ENCODE data around the gene IGF2R.

Gene IGF2R

GRCh38 chr6:159973406-159973805 lies 4.5 kb downstream of the IGF2R start:
- no peaks in the 10 kb centered on the region for H3K27me3 ChIP-seq (ENCODE audit: insufficient read depth, low read length)
- no peaks in the 10 kb centered on the region for H3K36me3 ChIP-seq (ENCODE audit: insufficient read depth, low read length)
- H3K4me1 ChIP-seq (ENCODE audit: insufficient read depth, low read length): peaks cover 53% of the 10 kb centered on the region
- H2AFZ ChIP-seq (ENCODE audit: low read depth, low read length): no peak overlapping the region
- no peak overlapping the region for H3K4me3 ChIP-seq (ENCODE audit: low read length)
- H3K9me3 ChIP-seq (ENCODE audit: low read length): no peaks in the 10 kb centered on the region

- no peaks in the 10 kb centered on the region for H3K27me3 ChIP-seq (ENCODE audit: insufficient read depth, low read length)
- peaks cover 59% of the 10 kb centered on the region for H3K4me1 ChIP-seq (ENCODE audit: insufficient read depth, low read length)
Measured at GRCh38 chr6:159973951-159974350, 5.1 kb downstream of the IGF2R start.

GRCh38 chr6:159974932-159975331 lies 6.0 kb downstream of the IGF2R start:
- Histone ChIP-seq H2AFZ (ENCODE audit: low read depth, low read length) (no peak overlapping the region), H3K4me3 (ENCODE audit: low read length) (no peak overlapping the region), H3K4me1 (ENCODE audit: insufficient read depth, low read length) (peaks cover 67% of the 10 kb centered on the region), H3K27me3 (ENCODE audit: insufficient read depth, low read length) (no peaks in the 10 kb centered on the region), H3K9me3 (ENCODE audit: low read length) (no peaks in the 10 kb centered on the region), H3K36me3 (ENCODE audit: insufficient read depth, low read length) (no peaks in the 10 kb centered on the region)

More at GRCh38 chr6:159973951-159974350, 5.1 kb downstream of the IGF2R start:
- Histone ChIP-seq H3K9me3 (ENCODE audit: low read length) (no peaks in the 10 kb centered on the region), H2AFZ (ENCODE audit: low read depth, low read length) (no peak overlapping the region), H3K36me3 (ENCODE audit: insufficient read depth, low read length) (no peaks in the 10 kb centered on the region), H3K4me3 (ENCODE audit: low read length) (no peak overlapping the region)

GRCh38 chr6:159976686-159977254 lies 7.9 kb downstream of the IGF2R start:
- H2AFZ ChIP-seq (ENCODE audit: low read depth, low read length): no peak overlapping the region
- no peaks in the 10 kb centered on the region for H3K36me3 ChIP-seq (ENCODE audit: insufficient read depth, low read length)
- H3K9me3 ChIP-seq (ENCODE audit: low read length): no peaks in the 10 kb centered on the region
- no peak overlapping the region for H3K4me3 ChIP-seq (ENCODE audit: low read length)
- H3K4me1 ChIP-seq (ENCODE audit: insufficient read depth, low read length): peaks cover 62% of the 10 kb centered on the region
- no peaks in the 10 kb centered on the region for H3K27me3 ChIP-seq (ENCODE audit: insufficient read depth, low read length)

- no peak overlapping the region for H2AFZ ChIP-seq (ENCODE audit: low read depth, low read length)
- H3K4me3 ChIP-seq (ENCODE audit: low read length): no peak overlapping the region
- no peaks in the 10 kb centered on the region for H3K9me3 ChIP-seq (ENCODE audit: low read length)
- H3K36me3 ChIP-seq (ENCODE audit: insufficient read depth, low read length): no peaks in the 10 kb centered on the region
- H3K4me1 ChIP-seq (ENCODE audit: insufficient read depth, low read length): peaks cover 61% of the 10 kb centered on the region
- no peaks in the 10 kb centered on the region for H3K27me3 ChIP-seq (ENCODE audit: insufficient read depth, low read length)
Measured at GRCh38 chr6:159977255-159977903, 8.5 kb downstream of the IGF2R start.

GRCh38 chr6:159977904-159978268 lies 9.0 kb downstream of the IGF2R start:
- Histone ChIP-seq H3K36me3 (ENCODE audit: insufficient read depth, low read length) (no peaks in the 10 kb centered on the region), H2AFZ (ENCODE audit: low read depth, low read length) (no peak overlapping the region), H3K27me3 (ENCODE audit: insufficient read depth, low read length) (no peaks in the 10 kb centered on the region), H3K4me1 (ENCODE audit: insufficient read depth, low read length) (peaks cover 57% of the 10 kb centered on the region), H3K9me3 (ENCODE audit: low read length) (no peaks in the 10 kb centered on the region), H3K4me3 (ENCODE audit: low read length) (no peak overlapping the region)

- Histone ChIP-seq H3K36me3 (ENCODE audit: insufficient read depth, low read length) (no peaks in the 10 kb centered on the region), H3K9me3 (ENCODE audit: low read length) (no peaks in the 10 kb centered on the region), H2AFZ (ENCODE audit: low read depth, low read length) (no peak overlapping the region), H3K4me3 (ENCODE audit: low read length) (no peak overlapping the region), H3K27me3 (ENCODE audit: insufficient read depth, low read length) (no peaks in the 10 kb centered on the region), H3K4me1 (ENCODE audit: insufficient read depth, low read length) (peaks cover 57% of the 10 kb centered on the region)
Measured at GRCh38 chr6:159978291-159979135, 9.6 kb downstream of the IGF2R start.

- no peaks in the 10 kb centered on the region for H3K9me3 ChIP-seq (ENCODE audit: low read length)
- H3K27me3 ChIP-seq (ENCODE audit: insufficient read depth, low read length): no peaks in the 10 kb centered on the region
- no peak overlapping the region for H3K4me3 ChIP-seq (ENCODE audit: low read length)
- H2AFZ ChIP-seq (ENCODE audit: low read depth, low read length): no peak overlapping the region
- no peaks in the 10 kb centered on the region for H3K36me3 ChIP-seq (ENCODE audit: insufficient read depth, low read length)
- peaks cover 59% of the 10 kb centered on the region for H3K4me1 ChIP-seq (ENCODE audit: insufficient read depth, low read length)
Measured at GRCh38 chr6:159979136-159979874, 10.4 kb downstream of the IGF2R start.

- no peak overlapping the region for H3K4me3 ChIP-seq (ENCODE audit: low read length)
- H3K9me3 ChIP-seq (ENCODE audit: low read length): no peaks in the 10 kb centered on the region
- peaks cover 63% of the 10 kb centered on the region for H3K4me1 ChIP-seq (ENCODE audit: insufficient read depth, low read length)
- H3K27me3 ChIP-seq (ENCODE audit: insufficient read depth, low read length): no peaks in the 10 kb centered on the region
- H2AFZ ChIP-seq (ENCODE audit: low read depth, low read length): no peak overlapping the region
- H3K36me3 ChIP-seq (ENCODE audit: insufficient read depth, low read length): no peaks in the 10 kb centered on the region
Measured at GRCh38 chr6:159980474-159980873, 11.6 kb downstream of the IGF2R start.

GRCh38 chr6:159981071-159981402 lies 12.2 kb downstream of the IGF2R start:
- Histone ChIP-seq H3K9me3 (ENCODE audit: low read length) (no peaks in the 10 kb centered on the region), H3K4me3 (ENCODE audit: low read length) (no peak overlapping the region), H2AFZ (ENCODE audit: low read depth, low read length) (no peak overlapping the region), H3K27me3 (ENCODE audit: insufficient read depth, low read length) (no peaks in the 10 kb centered on the region), H3K4me1 (ENCODE audit: insufficient read depth, low read length) (peaks cover 63% of the 10 kb centered on the region), H3K36me3 (ENCODE audit: insufficient read depth, low read length) (no peaks in the 10 kb centered on the region)

GRCh38 chr6:159981403-159982245 lies 12.7 kb downstream of the IGF2R start:
- Histone ChIP-seq H3K4me1 (ENCODE audit: insufficient read depth, low read length) (peaks cover 63% of the 10 kb centered on the region), H3K9me3 (ENCODE audit: low read length) (no peaks in the 10 kb centered on the region), H2AFZ (ENCODE audit: low read depth, low read length) (no peak overlapping the region), H3K36me3 (ENCODE audit: insufficient read depth, low read length) (no peaks in the 10 kb centered on the region), H3K27me3 (ENCODE audit: insufficient read depth, low read length) (no peaks in the 10 kb centered on the region), H3K4me3 (ENCODE audit: low read length) (no peak overlapping the region)

GRCh38 chr6:159982731-159983506 lies 14.0 kb downstream of the IGF2R start:
- H3K9me3 ChIP-seq (ENCODE audit: low read length): no peaks in the 10 kb centered on the region
- no peak overlapping the region for H2AFZ ChIP-seq (ENCODE audit: low read depth, low read length)
- peaks cover 50% of the 10 kb centered on the region for H3K4me1 ChIP-seq (ENCODE audit: insufficient read depth, low read length)
- H3K27me3 ChIP-seq (ENCODE audit: insufficient read depth, low read length): no peaks in the 10 kb centered on the region
- H3K4me3 ChIP-seq (ENCODE audit: low read length): no peak overlapping the region
- H3K36me3 ChIP-seq (ENCODE audit: insufficient read depth, low read length): no peaks in the 10 kb centered on the region
